HG03135 (cell line): ENCODE data around the gene ARHGAP20.
"Not testable (repeated sequence)": the region's sequence is repeated elsewhere in the genome, so short reads cannot be mapped to it uniquely, and the experiment has no call there.

Source experiments
- ATAC-seq: cut with Tn5 transposase; IDR thresholded peaks from one replicate; pipeline ENCODE4 v1.9.1; 2021; ENCODE audit warnings: mild to moderate bottlenecking, moderate library complexity; ENCODE audit not compliant: unreplicated experiment

Gene ARHGAP20

DNA sequence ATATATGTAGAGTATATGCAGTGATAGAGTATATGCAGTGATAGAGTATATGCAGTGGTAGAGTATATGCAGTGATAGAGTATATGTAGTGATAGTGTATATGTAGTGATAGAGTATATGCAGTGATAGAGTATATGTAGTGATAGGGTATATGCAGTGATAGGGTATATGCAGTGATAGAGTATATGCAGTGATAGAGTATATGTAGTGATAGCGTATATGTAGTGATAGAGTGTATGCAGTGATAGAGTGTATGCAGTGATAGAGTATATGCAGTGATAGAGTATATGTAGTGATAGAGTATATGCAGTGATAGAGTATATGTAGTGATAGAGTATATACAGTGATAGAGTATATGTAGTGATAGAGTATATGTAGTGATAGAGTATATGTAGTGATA, 92.9 kb downstream of the ARHGAP20 start:
- ATAC-seq, result not testable (repeated sequence)

DNA sequence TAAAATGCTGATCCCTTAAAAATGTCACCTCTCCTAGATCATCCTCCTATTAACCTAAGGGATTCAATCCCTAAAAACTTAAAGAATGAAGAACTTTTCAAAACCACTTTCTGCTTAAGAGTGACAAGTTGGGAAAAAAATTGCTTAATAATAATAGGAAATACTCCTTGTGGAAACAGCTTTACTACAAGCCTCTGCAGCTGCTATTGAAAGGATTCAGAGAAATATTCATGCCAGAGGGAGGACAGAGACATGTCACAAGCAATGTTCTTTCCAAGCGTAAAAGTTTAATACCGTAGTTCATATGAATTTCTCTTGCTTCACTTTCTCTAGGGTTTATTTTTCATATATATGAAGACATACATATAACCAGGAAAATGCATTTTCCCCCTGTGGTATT, 98.2 kb downstream of the ARHGAP20 start:
- ATAC-seq, result no peak

DNA sequence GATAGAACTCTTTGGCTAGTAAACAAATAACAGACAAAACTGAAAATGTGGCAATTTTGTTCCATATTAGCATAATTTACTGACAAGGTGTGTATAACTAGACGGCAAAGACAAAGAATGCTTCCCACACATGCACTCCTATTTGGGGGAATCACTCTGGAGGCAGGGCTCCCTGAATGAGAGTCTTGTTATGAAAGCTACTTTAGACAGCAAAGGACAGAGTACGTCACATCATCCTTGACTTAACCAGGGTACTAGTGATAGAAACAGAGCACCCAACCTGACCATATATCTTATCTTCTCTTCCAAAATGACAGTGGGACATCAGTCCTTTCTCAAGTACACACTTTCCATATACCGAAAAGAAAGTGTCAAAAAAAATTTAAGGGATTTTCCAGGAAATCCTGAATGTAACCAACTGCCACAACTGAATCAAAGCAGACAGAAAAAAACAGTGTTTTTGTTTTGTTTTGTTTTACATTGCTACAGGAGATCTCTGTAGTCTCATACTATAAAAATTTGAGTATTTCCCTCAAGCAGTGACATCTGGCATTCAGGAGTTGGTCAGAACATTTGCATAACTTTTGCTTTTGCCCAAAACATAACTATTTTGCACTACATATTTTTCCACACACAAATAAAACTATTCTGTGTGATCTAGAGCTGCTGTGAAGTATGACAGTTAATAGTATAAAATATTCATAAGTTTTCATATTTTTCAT, 98.9 kb downstream of the ARHGAP20 start:
- ATAC-seq, result no peak

DNA sequence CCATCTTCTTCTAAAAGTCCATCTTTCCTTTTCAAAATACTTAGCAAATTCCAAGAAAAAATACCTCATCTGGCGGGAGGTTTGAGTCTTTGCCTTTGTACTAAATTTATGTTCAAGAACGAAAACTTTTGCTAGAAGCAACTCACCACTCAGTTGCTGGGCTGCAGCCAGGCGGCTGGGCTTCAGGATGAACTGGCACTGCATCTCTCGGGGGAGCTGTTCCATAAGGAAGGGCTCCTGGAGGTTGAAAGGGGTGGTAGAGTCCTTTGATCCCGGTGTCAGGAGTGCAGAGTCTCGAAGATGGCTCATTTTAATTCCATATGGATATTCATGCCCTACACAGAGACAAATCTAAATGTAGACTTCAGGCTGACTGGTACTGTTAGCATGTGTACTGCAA, 105.8 kb downstream of the ARHGAP20 start:
- no peak for ATAC-seq

DNA sequence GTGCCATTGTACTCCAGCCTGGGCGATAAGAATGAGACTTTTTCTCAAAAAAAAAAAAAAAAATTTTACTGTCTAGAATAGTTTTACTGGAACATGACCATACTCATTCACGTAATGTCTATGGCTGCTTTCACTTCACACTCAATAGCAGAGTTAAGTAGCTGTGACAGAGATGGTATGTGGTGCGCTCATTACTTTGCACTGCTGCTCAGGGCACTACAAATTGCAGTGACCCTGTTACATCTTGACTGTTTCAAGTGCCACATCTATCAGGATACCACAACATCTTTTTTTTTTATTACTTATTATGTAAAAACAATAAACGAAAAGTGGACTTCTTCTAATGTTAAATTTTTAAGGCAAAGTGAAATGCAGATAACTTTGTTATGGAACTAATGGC, 110.3 kb downstream of the ARHGAP20 start:
- ATAC-seq, result no peak

DNA sequence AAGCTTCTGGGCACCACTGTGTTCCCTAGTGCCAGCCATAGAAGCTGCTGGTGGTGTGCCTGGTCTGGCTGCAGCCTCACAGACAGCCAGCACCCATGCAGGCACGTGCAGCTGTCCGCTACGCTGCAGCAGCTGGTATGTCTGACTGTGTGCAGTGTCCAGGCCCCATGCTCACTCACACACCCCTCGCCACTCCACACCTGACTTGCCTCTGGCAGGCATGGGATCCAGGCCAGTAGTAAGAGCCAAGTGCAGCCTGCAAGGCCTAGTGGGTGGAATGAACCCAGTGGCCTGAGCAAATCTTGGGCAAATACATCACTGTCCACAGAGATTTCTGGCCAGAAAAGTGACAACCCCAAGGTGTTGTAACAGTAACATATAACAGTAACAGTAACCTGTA, 111.9 kb downstream of the ARHGAP20 start:
- no peak for ATAC-seq

DNA sequence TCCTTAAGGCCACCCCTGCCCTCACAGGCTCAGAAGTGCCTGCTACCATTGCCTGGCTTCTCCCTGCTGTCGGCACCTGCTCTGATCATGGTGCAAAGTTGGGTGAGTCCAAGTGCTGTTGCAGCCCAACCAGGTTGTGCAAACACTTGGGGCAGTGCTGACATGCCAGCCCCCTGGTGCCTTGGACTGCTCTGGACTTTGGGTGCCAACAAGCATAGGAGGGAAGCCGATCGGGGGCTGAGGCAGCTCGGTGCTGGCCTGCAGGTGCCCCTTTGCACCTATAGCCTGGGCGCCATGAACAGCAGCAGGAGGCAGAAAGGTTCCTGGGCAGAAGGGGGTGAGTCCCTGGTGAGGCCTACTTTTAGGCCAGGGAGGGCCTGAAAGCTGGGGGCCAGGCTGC, 113.0 kb downstream of the ARHGAP20 start:
- ATAC-seq, result no peak

DNA sequence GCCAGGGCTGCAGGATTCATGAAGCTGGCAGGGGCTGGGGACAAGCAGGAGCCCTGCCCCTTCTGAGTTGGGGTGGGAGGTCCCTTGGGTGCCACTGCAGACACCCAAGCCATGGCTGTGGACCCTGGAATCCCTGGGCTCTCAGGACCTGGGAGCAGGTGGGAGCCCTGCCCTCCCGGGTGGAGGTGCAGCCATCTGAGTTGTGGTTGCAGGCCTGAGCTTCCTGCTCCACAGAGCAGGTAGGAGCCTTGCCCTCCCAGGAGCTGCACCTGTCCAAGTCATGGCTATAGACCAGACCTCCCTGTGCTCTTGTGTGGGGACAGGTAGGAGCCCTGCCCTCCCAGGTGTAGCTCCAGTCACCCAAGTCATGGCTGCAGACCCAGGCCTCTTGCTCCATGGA, 113.5 kb downstream of the ARHGAP20 start:
- no peak for ATAC-seq

DNA sequence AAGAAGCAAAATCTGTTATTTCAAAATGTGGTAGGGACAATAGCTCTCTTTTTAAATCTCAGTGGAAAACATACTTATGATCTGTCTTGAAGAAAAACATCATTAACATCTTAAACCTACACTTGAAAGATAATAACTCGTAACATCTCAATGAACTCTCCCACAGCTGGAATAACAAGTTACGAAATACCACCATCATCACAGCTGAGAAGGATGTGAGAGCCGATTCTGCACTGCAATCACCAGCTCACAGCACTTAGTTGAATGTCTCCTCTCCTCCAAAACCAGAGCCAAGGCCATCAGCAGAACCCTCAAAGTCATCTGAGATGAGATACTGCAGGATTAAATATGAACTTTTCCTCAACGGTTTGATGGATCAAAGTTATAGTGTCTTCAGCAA, 124.3 kb downstream of the ARHGAP20 start:
- no peak for ATAC-seq

DNA sequence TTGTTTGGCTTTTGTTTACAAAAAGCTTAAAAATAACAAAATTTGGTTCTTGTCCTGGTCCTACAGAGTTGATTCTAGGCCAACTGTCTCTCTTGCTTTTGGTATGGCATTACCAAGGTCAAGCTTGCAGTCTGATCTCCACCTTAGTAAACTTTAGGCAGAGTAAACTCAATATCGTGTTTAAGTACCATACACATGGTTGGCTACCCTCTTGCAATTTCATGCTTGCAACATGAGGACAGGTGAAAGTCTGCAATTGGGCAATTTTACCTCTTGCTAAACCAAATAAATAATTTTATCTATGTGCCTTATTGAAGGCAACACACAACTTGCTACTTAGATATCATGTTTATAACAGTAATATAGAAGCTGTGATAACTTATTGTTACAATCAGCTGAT, 125.1 kb downstream of the ARHGAP20 start:
- ATAC-seq, result no peak

DNA sequence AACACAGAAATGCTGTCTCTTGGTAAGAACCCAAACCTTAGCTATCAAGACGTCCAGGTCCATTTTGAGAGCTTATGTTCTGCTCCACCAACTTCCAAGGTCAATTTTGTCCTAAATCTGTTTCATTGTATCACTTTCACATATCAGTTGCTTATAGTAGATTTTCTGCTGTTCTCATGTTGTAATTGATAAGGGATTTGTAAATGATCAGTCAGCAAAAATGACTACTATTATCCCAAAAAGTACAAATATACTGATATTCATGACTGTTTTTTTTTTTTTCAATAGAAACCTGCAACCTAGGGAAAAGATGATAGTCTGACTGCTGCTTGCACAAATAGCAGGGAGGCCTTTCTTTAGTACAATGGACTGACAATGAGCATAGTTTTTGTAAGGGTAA, 128.1 kb downstream of the ARHGAP20 start:
- ATAC-seq, result no peak

DNA sequence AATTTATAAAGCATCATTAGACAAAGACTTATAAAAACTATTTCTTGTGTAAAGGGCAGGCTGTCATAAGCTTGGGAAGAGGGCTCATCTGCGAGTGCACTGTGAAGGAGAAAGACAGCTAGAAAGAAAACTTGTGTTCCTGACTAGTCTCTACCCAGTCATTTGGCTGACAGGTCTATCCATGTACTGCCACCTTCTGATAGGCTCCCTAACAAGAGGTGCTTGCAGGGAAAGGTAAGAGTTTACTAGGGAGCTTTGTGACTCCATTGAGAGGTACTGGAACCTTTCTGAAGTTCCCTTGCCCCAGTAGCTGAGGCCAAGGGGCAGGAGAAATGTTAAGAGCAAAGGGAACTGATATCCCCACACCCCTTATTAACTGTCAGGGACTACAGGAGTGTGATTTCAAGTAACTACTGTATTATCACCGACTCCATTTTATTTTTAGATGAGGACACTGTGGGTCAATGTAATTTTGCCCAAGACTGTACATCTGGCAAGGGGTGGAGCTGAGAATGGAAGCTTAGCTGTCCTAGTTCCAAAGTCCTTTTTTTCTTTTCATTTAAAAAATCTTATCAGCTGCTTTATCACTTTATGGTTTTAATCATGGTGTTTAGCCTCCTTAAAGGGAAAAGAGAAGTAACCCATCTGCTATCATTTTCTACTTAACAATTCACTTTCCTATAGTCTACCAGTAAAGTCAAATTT, 129.4 kb downstream of the ARHGAP20 start:
- no peak for ATAC-seq

DNA sequence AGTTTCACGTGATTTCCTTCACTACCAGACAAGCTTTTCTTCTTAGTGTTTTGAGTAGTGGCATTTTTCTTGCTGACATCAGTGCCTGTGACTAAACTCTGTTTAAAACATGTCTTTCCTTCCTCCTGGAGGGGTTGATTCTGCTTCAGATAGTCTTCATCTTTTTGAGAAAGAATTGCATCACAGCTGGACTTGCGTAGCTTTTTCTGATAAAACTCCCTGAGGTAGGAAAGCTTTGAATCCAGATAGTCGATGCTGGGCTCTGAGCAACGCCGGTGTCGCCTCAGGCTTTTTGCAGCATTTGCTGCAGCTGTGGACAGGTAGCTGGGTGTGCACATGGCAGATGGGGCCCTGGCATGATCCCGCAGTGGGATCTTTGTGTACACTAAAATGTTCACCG, 131.7 kb downstream of the ARHGAP20 start:
- no peak for ATAC-seq

DNA sequence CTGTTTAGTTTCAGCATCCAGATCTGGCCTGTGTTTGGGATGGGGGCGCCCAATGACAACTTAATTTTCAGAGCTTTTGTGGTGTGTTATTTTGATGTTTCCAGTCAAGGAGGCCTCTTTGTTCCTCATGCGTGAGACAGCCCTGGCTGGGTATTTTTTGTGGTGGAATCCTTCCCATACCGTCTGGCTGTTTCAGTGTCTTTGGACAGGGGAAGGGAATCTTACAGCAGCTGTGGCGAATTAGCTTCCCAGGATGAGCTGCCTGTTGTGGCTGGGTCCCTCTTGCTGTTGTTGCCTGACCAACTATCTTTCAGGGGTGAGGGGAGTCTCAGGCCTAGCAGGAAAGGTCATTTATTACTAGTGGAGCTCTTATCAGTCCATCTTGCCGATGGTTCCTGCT, 138.8 kb downstream of the ARHGAP20 start:
- no peak for ATAC-seq

DNA sequence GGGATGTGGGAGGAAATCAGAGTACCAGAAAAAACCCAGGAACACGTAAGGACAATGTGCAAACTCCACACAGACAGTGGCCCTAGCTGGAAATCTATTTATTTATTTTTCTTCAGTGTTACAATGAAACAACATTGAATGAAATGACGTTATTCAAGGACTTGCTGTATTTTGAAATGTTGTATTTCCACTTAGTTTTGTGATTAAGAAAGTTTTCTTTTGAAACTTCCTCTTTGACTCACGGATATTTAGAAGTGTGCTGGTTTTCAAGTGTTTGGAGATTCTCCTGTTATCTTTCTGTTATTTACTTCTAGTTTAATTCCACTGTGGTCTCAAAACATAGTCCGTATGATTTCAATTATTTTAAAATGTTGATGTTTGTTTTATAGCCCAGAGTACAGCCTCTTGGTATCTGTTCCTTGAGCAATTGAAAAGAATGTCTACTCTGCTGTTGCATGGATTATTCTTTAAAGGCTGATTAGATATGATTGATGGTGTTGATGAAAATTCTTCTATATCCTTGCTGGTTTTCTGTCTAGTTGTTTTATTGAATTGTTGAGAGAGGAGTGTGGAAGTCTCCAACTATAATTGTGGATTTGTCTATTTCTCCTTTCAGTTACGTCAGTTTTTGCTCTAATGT, 141.0 kb downstream of the ARHGAP20 start:
- ATAC-seq, result no peak

DNA sequence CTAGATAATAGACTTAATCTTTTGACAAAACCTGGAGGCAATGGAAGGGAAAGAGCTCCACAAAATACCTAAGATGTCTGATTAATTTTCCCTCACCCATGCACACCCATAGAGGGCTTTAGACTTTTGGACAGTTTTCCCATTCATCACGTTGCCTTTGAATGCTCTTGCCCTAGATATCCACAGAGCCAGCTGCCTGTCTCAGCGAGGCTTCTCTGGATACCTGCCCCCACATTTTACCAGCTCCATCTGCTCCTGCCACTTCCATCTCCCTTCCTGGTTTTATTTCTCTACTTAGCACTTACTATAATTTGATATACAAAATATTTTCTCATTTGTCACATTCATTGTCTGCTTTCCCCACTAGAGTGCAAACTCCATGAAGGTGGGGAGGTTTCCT, 145.7 kb downstream of the ARHGAP20 start:
- ATAC-seq, result no peak

DNA sequence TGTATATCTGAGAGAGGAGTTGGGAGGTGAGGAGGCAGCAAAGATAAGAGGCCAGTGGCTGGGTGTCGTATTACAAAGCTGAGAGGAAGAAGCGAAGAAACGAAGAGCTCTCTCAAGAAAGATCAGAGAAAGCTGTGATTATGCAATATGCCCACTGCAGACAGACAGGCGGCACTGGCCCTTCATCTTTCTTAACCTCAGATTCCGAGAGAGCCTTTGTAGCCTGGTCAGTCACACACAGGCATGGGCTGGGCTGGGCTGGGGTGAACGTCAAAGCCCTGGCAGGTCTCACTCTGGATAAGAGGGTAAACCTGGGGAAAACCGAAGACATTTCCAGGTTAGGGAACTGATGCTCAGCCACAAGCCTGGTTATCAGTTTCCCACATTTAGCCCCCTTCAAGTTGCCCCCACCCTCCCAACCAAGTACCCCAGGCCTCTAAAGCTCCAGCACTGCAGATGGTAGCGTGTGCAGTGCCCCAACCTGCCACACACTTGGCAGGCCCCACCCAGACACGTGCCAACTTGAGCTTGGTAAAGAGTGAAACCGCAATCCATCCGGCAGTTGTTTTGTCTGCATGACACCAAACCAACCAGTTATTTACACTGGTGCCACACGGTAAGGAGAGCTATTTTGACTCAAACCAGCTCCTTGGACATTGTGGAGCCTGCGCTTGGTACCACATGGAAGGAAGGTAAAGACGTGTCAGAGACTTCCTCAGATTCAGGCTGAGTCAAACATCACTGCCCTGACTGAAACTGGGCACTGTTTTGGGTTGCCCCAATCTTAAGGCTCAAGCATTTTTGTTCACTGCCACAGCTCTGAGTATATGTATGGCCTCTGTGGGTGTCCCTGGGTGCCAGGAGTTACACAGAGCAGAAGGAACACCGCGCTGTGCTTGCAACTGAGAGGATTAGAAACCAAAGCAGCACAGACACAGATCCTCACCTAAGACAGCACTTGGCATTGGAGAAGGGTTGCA, 146.6 kb downstream of the ARHGAP20 start:
- no peak for ATAC-seq

DNA sequence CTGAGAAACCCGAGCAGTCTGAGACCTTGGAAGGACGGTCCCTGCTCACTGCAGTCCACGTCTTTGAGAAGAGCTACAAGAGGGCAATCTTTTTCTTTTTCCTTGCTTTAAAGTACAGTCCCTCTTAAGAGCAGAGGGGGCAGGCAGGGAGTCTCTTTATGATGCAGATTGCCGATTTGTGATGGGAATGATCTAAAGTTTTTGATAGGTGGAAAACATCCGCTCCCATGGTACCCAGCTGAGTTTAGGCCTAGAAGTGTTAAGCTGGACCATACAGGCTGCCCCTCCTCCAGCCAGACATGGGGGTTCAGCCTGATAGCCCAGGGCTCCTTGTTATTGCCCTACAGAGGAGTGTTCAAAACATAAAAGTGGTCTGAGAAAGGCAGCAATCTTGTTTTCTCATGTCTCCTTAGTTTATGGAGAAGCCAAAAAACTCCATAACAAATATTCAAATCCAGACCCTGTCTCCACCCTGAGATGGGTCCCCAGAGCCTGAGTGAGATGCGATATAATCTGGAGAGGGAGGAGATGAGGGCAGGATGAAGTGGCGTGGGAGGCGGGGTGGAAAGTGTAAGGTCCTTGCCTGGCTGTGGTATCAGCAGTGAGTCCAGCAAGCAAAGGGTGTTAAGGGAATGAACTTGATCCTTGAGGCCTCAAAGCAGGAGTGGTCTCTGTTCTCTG, 147.4 kb downstream of the ARHGAP20 start:
- no peak for ATAC-seq

DNA sequence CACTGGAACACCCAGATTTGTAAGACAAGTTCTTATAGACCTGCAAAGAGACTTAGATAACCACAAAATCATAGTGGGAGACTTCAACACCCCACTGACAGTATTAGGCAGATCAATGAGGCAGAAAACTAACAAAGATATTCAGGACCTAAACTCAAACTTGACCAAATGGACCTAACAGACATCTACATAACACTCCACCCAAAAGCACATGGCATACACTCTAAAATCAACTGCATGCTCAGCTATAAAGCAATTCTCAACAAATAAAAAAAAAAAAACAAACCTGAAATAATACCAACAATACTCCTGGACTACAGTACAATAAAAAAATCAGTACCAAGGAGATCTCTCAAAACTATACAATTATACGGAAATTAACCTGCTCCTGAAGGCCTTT, 167.5 kb downstream of the ARHGAP20 start:
- no peak for ATAC-seq

DNA sequence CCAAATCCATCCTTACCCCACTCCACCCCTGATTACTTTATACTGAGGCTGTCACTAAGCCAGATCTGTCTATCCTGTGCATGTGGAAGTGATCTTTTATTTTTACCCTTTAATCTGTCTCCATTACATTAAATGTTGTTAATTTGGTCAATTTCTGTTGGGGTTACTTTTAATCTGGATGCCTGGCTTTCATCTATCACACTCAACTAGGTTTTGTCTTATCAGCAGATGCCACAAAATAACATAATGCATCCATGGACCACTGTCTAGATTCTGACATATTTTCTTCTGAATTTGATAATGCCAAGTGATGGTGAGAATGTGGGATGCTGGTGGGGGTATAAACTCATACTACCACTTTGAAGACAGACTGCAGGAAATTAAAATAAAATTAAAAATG, 174.1 kb downstream of the ARHGAP20 start:
- ATAC-seq, result no peak
